NB4 (cell line): ENCODE measurements around the gene KCTD21.

Experiments
- DNase-seq: peaks from one replicate; pipeline ENCODE4 v3.0.0; 2010; ENCODE audit warnings: low read depth
- H3K4me3 ChIP-seq: one replicate; pipeline ENCODE4 v1.5.1; 2011; ENCODE audit warnings: mild to moderate bottlenecking, low read depth, low read length, moderate library complexity
- CTCF ChIP-seq: IDR thresholded peaks from one replicate; pipeline ENCODE4 v1.5.1; 2012; ENCODE audit warnings: low read depth, low read length
- MAX ChIP-seq: IDR thresholded peaks from 2 replicates; pipeline ENCODE4 v1.6.1; 2011; ENCODE audit warnings: low read depth, low read length
- MYC ChIP-seq: IDR thresholded peaks from 2 replicates; pipeline ENCODE4 v1.6.1; 2011; ENCODE audit warnings: low read depth, low read length
- POLR2A ChIP-seq: IDR thresholded peaks from 2 replicates; pipeline ENCODE4 v1.6.1; 2011; ENCODE audit warnings: mild to moderate bottlenecking; ENCODE audit not compliant: insufficient read length; ENCODE audit errors: extremely low read depth

Gene KCTD21

DNA sequence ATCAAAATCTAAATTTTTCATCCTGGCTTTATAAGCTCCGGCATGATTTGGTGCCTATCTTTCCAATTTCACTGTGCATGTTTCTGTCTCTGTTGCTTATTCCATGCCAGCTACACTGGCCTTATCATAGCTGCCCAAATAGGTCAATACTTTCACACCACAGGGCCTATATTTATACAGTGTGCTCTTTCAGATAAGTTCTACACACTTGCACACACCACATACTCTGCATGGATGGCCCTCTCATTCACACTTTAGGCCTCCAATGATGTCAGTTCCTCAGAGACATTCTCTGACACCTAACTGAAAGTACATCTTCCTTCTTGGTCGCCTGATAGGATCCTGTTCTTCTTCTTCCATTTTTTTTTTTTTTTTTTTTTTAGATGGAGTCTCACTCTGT, 56.0 kb downstream of the KCTD21 start:
- no peak for TF ChIP-seq CTCF
- no peak for TF ChIP-seq POLR2A
- no peak for TF ChIP-seq MAX
- TF ChIP-seq MYC: no peak
- no peak for DNase-seq
- no peak overlapping the region for H3K4me3 ChIP-seq

DNA sequence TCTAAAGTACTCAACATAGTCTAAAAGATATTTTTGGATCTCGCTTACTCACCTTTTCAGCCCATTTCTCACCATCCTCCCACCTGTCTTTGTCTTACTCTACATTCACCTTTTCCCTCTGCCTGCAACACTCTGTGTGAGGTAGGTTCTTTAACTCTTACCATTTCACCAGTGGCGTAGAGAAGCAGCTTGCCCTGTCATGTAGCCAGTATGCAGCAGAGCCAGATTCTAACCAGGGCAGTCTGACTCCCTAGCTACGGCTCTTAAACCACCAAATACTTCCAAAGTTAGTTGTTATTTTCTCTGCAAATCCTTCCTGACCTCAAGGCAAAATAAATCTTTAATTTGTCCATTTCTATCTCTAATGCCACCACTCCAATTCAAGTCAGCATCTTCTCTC, 56.5 kb downstream of the KCTD21 start:
- DNase-seq: no peak
- H3K4me3 ChIP-seq: no peak overlapping the region
- TF ChIP-seq CTCF (no peak), POLR2A (no peak), MAX (no peak), MYC (no peak)

DNA sequence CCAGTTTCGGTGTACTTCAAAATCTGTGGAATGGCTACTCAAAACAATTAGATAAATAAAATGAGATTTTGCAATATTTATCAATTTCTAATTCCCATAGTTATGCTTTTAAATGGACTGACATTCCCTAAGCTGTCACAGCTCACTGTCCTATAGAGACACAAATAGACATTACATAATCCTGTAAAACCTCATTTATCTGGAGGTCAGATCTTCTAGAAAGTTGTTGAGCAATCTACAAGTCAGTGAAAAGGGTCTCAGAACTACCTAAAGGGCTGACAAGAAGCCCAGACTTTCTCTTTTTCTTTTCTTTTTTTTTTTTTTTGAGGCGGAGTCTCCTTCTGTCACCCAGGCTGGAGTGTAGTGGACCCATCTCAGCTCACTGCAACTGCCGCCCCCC, 61.0 kb downstream of the KCTD21 start:
- DNase-seq: peak; percentile 69
- H3K4me3 ChIP-seq: no peak overlapping the region
- no peak for TF ChIP-seq MAX
- TF ChIP-seq CTCF: no peak
- no peak for TF ChIP-seq MYC
- no peak for TF ChIP-seq POLR2A
